Stimulated activated CD4-positive, alpha-beta T cell treated with anti-CD3 and anti-CD28 coated beads, Interleukin-1b, Interleukin-23, amount 100 ng/mL, for 4 hours (primary cell): ENCODE data around the gene MTF2.

ENCODE experiments used
- DNase-seq, 2 donors: peaks; one replicate each; pipeline ENCODE4 v3.0.0-alpha.2; 2020; ENCODE audit warnings: low read depth in 2 of 2

Gene MTF2

GRCh38 chr1:93082313-93082712, 3.2 kb downstream of the MTF2 start:
- DNase-seq, result no peak

- no peak for DNase-seq
These were observed 4.9 kb downstream of the MTF2 start for GRCh38 chr1:93083979-93084378.

- DNase-seq, result no peak
These were observed 8.4 kb downstream of the MTF2 start for GRCh38 chr1:93087532-93087931.

- DNase-seq, result no peak
These were observed 14.4 kb downstream of the MTF2 start for GRCh38 chr1:93093332-93094006.

- no peak for DNase-seq
These were observed 16.9 kb downstream of the MTF2 start for GRCh38 chr1:93095804-93096585.

- no peak for DNase-seq
These were observed 23.1 kb downstream of the MTF2 start for GRCh38 chr1:93102142-93102541.

GRCh38 chr1:93106226-93106625, 27.1 kb downstream of the MTF2 start:
- no peak for DNase-seq

GRCh38 chr1:93107395-93107794, 28.3 kb downstream of the MTF2 start:
- DNase-seq, result no peak

- DNase-seq, result no peak
These were observed 29.3 kb downstream of the MTF2 start for GRCh38 chr1:93108335-93108734.

GRCh38 chr1:93109578-93109977, 30.5 kb downstream of the MTF2 start:
- DNase-seq, result no peak

- DNase-seq, result no peak
These were observed 32.0 kb downstream of the MTF2 start for GRCh38 chr1:93111065-93111464.

- no peak for DNase-seq
These were observed 32.5 kb downstream of the MTF2 start for GRCh38 chr1:93111561-93111960.

GRCh38 chr1:93113127-93113526, 34.0 kb downstream of the MTF2 start:
- DNase-seq, result no peak

- DNase-seq, result no peak
These were observed 35.3 kb downstream of the MTF2 start for GRCh38 chr1:93114391-93114790.

GRCh38 chr1:93120614-93121013, 41.5 kb downstream of the MTF2 start:
- no peak for DNase-seq

- DNase-seq, result no peak
These were observed 44.2 kb downstream of the MTF2 start for GRCh38 chr1:93123201-93123783.

- no peak for DNase-seq
These were observed 45.7 kb downstream of the MTF2 start for GRCh38 chr1:93124556-93125355.

- DNase-seq, result no peak
These were observed 50.5 kb downstream of the MTF2 start for GRCh38 chr1:93129507-93130099.

- no peak for DNase-seq
These were observed 53.6 kb downstream of the MTF2 start for GRCh38 chr1:93132638-93133037.

- no peak for DNase-seq
These were observed 57.4 kb downstream of the MTF2 start for GRCh38 chr1:93136445-93136844.

- DNase-seq, result no peak
These were observed 58.7 kb downstream of the MTF2 start for GRCh38 chr1:93137604-93138292.
